ENCODE data around the gene BID.
"Not testable (repeated sequence)": the region's sequence is repeated elsewhere in the genome, so short reads cannot be mapped to it uniquely, and the experiment has no call there.

Gene BID

DNA sequence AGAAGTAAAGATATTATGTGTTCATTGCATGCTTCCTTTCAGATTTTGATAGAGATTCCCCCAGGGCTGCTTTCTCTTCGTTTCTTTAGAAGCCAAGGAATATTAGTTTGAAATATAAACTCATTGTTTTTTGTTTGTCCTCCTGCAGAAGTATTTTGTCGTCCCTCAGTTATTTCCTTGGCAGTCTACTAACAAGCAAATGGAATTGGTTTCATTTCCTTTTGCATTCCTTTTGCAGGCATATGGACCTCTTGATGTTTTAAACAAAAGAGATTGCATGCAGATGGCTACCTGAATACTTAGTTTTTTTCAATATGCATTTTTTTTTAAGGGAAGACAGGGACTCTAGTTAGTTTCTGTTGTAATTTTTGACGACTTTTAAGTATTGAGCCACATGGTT, 73.5 kb downstream of the BID start:
- 0 out of 2 replicates have a peak overlapping the region, but pooled peaks have one; percentile 14 for H3K27ac ChIP-seq
- TF ChIP-seq ZFX (IDR thresholded peaks at IDR 0.05; ENCODE audit: borderline replicate concordance): no peak
- TF ChIP-seq, protein P1, sequence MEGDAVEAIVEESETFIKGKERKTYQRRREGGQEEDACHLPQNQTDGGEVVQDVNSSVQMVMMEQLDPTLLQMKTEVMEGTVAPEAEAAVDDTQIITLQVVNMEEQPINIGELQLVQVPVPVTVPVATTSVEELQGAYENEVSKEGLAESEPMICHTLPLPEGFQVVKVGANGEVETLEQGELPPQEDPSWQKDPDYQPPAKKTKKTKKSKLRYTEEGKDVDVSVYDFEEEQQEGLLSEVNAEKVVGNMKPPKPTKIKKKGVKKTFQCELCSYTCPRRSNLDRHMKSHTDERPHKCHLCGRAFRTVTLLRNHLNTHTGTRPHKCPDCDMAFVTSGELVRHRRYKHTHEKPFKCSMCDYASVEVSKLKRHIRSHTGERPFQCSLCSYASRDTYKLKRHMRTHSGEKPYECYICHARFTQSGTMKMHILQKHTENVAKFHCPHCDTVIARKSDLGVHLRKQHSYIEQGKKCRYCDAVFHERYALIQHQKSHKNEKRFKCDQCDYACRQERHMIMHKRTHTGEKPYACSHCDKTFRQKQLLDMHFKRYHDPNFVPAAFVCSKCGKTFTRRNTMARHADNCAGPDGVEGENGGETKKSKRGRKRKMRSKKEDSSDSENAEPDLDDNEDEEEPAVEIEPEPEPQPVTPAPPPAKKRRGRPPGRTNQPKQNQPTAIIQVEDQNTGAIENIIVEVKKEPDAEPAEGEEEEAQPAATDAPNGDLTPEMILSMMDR (IDR thresholded peaks at IDR 0.05): no peak

GRCh38 chr22:17699696-17700340, 74.5 kb downstream of the BID start:
- H3K27ac ChIP-seq: no peak overlapping the region
- TF ChIP-seq, protein P1 (IDR thresholded peaks at IDR 0.05): no peak
- no peak for TF ChIP-seq ZFX (IDR thresholded peaks at IDR 0.05; ENCODE audit: borderline replicate concordance)

- no peak overlapping the region for H3K27ac ChIP-seq
- TF ChIP-seq, protein P1 (IDR thresholded peaks at IDR 0.05): no peak
- no peak for TF ChIP-seq ZFX (IDR thresholded peaks at IDR 0.05; ENCODE audit: borderline replicate concordance)
These were observed 75.3 kb downstream of the BID start for GRCh38 chr22:17698948-17699347.

- not testable (repeated sequence) for H3K27ac ChIP-seq
These were observed 76.0 kb downstream of the BID start for GRCh38 chr22:17698276-17698675.

- not testable (repeated sequence) for H3K27ac ChIP-seq
These were observed 77.1 kb downstream of the BID start for GRCh38 chr22:17697196-17697595.

DNA sequence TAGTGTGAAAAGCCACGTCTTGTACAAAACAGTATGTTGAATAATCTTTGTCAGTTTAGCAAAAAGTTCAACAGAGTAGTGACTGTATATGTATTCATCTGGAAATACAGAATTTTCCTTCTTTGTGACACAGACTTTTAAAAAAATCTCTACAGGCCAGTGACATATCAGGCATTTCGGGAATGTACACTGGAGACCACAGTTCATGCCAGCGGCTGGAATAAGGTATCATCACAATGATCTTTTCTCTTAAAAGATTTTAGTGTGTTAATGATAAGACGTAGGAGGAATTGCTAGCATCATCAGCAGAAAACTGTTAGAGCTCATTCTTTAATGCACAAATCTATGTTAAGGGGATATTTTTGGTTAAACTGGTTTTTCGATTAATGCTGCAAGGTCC, 78.3 kb downstream of the BID start:
- no peak overlapping the region for H3K27ac ChIP-seq
- TF ChIP-seq, protein P1 (IDR thresholded peaks at IDR 0.05): no peak
- TF ChIP-seq ZFX (IDR thresholded peaks at IDR 0.05; ENCODE audit: borderline replicate concordance): no peak

GRCh38 chr22:17694752-17695151, 79.5 kb downstream of the BID start:
- TF ChIP-seq, protein P1 (IDR thresholded peaks at IDR 0.05): no peak
- no peak for TF ChIP-seq ZFX (IDR thresholded peaks at IDR 0.05; ENCODE audit: borderline replicate concordance)
- H3K27ac ChIP-seq: no peak overlapping the region

GRCh38 chr22:17694193-17694592, 80.1 kb downstream of the BID start:
- TF ChIP-seq ZFX (IDR thresholded peaks at IDR 0.05; ENCODE audit: borderline replicate concordance): no peak
- TF ChIP-seq, protein P1 (IDR thresholded peaks at IDR 0.05): no peak
- H3K27ac ChIP-seq: no peak overlapping the region

Measured in 22Rv1 (cell line).